HG02610 (cell line): ENCODE measurements around the gene SEMA3G.

ENCODE experiments used
- ATAC-seq: cut with Tn5 transposase; IDR thresholded peaks from one replicate; pipeline ENCODE4 v1.9.1; 2021; ENCODE audit warnings: mild to moderate bottlenecking, moderate library complexity; ENCODE audit not compliant: unreplicated experiment

Gene SEMA3G

GRCh38 chr3:52479877-52480575 lies 35.1 kb upstream of the SEMA3G start:
- ATAC-seq: no peak

- ATAC-seq: no peak
Measured at GRCh38 chr3:52479037-52479876, 34.4 kb upstream of the SEMA3G start.

DNA sequence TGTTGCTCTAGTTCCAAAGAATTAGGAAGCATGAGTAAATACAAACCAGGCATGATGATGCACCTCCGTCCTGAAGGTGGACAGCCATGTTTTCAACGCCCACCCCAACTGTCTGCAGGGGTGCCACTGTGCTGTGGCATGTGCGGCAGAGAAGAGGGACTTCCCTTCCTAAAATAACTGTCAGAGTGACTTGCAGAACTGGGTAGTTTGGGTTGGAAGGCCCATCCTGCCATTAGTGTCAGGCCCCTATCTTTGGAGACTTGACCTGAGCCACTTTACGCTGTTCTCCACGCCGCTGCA lies 32.8 kb upstream of the SEMA3G start:
- ATAC-seq: no peak

- no peak for ATAC-seq
Measured at GRCh38 chr3:52477076-52477795, 32.3 kb upstream of the SEMA3G start.

- no peak for ATAC-seq
Measured at GRCh38 chr3:52473026-52473425, 28.1 kb upstream of the SEMA3G start.

DNA sequence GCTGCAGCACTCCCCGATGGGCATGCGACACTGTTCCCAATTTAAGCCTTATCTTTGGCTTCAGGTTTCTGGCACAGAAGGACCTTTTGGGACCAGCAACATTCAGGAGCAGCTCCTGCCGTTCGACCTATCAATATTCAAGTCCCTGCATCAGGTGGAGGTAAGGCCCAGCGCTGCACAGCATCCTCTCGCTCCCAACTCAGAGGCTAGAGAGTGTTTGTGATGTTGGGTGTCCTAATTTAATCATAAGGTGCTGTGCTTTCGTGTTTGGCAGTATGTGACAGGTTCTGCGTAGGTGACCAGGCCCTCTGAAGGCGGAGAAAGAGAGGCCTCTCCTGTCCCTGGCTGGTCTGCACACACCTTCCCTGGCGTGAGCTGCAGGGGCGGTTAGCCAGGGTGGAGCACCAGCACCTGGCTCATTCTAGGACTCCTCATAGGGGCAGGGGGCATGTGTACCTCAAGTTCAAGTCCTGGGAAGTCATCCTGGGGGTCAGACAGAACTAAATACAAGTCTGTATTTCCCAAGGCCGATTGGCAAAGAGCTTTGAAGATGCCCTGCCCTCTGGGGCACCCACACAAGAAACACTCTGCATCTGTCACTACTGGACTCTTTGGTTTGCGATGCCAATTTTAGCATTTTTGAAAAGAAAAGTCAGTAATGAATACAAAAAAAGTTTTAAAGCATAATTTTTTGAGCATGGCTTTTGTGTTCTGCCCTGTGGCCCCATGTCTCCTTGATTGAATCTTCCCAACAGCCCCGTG lies 27.5 kb upstream of the SEMA3G start:
- no peak for ATAC-seq

GRCh38 chr3:52471371-52472238 lies 26.7 kb upstream of the SEMA3G start:
- no peak for ATAC-seq

- ATAC-seq: no peak
Measured at GRCh38 chr3:52470920-52471319, 26.0 kb upstream of the SEMA3G start.

GRCh38 chr3:52469001-52469400 lies 24.1 kb upstream of the SEMA3G start:
- ATAC-seq: no peak

GRCh38 chr3:52468336-52468735 lies 23.4 kb upstream of the SEMA3G start:
- ATAC-seq: no peak

- no peak for ATAC-seq
Measured at GRCh38 chr3:52463416-52463815, 18.5 kb upstream of the SEMA3G start.

- ATAC-seq: no peak
Measured at GRCh38 chr3:52461874-52462273, 17.0 kb upstream of the SEMA3G start.

DNA sequence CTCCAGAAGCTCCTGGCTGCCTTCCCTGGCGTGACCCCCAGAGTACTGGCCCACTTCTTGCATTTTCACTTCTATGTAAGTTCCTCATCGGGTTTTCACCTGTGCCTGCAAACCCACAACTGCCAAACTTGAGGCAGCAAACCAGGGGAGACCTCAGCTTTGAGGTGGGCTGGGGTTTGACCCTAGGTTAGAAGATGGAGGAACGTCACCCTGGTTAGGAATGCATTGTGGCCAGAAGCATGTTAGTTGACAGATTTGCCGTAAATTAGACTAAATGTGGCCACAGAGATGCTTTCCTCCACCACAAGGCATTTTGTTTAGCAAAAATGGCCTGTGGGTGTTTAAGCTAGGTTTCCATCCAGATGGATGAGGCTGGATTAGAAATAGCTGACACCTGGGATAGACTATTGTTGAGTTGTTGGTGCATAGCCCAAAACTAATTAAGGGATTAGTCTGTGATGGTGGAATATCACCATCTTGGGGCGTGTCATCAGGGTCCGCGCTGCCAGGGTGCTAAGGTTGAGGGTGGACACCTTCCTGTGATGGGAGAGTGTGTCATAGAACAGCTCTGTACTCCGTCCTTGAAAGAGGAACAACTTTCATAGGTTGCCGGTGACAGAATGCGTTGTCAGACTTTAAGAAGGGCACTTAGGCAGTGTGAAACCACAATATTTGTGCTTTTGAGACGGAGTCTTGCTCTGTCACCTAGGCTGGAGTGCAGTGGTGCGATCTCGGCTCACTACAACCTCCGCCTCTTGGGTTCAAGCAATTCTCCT lies 14.1 kb upstream of the SEMA3G start:
- no peak for ATAC-seq

DNA sequence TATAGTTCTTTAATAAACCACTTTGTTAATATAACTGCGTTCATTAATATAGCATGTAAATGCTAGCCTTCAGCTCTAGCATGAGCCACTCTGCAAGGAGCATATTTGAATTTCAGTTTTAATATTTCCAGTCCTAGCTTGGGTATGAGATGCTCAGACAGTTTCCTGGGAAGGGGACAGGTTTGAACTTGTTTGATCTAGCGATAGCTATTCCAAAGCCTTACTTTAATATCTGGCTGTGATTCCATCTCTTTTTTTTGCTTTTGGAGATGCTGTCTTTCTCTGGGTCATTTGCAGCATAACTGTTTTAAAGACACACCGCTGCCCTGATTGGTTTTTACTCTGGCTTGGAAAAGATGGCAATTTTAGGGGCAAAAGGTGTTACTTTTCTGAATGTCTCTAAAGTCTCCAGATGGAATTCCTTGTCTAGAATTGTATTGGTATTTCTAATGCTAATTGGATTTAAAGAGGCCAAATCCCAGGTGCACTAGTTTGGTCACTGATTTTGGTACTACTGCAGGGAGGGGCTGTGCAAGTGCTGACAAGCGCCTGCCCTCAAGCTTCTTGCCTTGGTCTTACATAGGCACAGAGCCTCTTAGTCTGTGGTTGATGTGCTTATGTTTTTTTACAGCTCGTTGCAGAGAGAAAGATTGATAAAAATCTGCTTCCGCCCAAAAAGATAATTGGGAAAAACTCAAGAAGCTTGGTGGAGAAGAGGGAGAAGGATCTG lies 13.3 kb upstream of the SEMA3G start:
- no peak for ATAC-seq

DNA sequence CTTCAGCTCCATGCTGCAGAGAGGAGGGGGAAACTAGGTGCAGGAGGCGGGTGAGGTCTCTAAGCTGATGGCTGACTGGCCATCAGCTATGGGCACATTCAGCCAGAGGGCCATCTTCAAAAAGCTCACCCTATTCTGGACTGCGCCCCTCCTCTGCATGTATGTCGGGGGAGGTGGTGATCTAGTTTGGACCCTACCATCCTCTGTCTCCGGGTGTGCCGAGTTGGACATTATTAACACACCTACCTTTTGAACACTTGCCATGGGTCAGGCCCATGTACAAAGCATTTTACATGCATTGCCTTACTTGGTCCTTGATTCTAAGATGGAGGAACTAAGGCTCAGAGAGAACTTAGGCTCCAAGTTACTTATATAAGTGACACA lies 11.9 kb upstream of the SEMA3G start:
- ATAC-seq: no peak

GRCh38 chr3:52456169-52456799 lies 11.4 kb upstream of the SEMA3G start:
- ATAC-seq: no peak

DNA sequence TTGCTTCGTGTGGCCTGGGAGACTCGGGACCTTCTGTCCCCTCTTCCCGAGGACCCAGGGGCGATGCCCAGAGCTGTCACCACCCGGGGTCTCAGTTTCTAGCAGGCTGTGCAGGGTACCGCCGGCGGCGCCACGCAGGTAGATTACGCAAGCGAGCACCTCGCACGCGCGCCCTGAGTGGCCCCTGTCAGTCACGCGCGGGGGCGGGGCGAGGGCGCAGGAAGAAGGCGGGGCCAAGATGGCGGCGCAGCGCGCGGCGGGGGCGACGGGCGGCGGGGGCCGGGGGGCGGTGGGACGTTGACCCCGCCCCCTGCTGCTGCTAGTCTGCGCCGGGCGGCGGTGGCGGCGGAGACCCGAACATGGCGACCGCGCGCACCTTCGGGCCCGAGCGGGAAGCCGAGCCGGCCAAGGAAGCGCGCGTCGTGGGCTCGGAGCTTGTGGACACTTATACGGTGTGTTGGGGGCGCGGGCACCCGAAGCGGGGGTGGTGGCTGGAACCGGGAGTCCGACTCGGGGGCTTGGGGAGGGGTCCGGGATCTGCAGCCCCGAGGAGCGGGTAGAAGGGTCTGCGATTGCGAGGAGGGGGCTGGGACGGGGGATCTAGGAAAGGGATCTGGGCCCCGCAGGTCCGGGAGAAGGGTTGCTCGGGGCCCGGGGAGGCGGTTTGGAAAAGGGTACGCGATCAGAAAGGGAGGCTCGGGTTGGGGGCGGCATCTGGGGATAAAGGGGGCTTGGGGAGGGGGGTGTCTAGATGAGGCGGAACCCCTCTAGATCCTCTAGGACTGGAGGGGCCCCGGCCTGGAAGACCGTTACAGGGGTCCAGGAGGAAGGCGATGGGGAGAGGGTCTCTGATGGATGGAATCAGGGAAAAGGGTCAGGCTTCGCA lies 10.6 kb upstream of the SEMA3G start, which contains the start of gene NISCH:
Gene NISCH (plus strand): TSS at position 322 of the 886 bp plus-strand sequence. CDS start 38 bp downstream, at position 360.
- ATAC-seq: peak; percentile 77
